T follicular helper cell (primary cell): ENCODE data around the gene ZFYVE27.

Experiments
- DNase-seq: peaks from one replicate; pipeline ENCODE4 v3.0.0-alpha.2; 2020; ENCODE audit warnings: low read depth

Gene ZFYVE27

GRCh38 chr10:97748116-97748515, 11.2 kb downstream of the ZFYVE27 start:
- DNase-seq: no peak

GRCh38 chr10:97752956-97753355, 16.0 kb downstream of the ZFYVE27 start:
- DNase-seq: no peak

- no peak for DNase-seq
Measured at GRCh38 chr10:97754726-97755125, 17.8 kb downstream of the ZFYVE27 start.

GRCh38 chr10:97755718-97756117, 18.8 kb downstream of the ZFYVE27 start:
- DNase-seq: no peak

GRCh38 chr10:97757471-97757870, 20.5 kb downstream of the ZFYVE27 start:
- no peak for DNase-seq

- peak; percentile 19 for DNase-seq
Measured at GRCh38 chr10:97759158-97759887, 22.4 kb downstream of the ZFYVE27 start.

- DNase-seq: no peak
Measured at GRCh38 chr10:97759946-97760345, 23.0 kb downstream of the ZFYVE27 start.

GRCh38 chr10:97760461-97761257, 23.7 kb downstream of the ZFYVE27 start:
- DNase-seq: no peak

- DNase-seq: no peak
Measured at GRCh38 chr10:97761331-97761865, 24.5 kb downstream of the ZFYVE27 start.

- no peak for DNase-seq
Measured at GRCh38 chr10:97762056-97762455, 25.1 kb downstream of the ZFYVE27 start.

- DNase-seq: no peak
Measured at GRCh38 chr10:97762816-97763215, 25.9 kb downstream of the ZFYVE27 start.

- DNase-seq: no peak
Measured at GRCh38 chr10:97763411-97763810, 26.5 kb downstream of the ZFYVE27 start.

GRCh38 chr10:97763947-97764346, 27.0 kb downstream of the ZFYVE27 start:
- DNase-seq: no peak

GRCh38 chr10:97764519-97764931, 27.6 kb downstream of the ZFYVE27 start:
- DNase-seq: no peak

- DNase-seq: no peak
Measured at GRCh38 chr10:97765201-97765600, 28.3 kb downstream of the ZFYVE27 start.

- no peak for DNase-seq
Measured at GRCh38 chr10:97766106-97766810, 29.3 kb downstream of the ZFYVE27 start.

GRCh38 chr10:97766996-97767924, 30.3 kb downstream of the ZFYVE27 start:
- DNase-seq: no peak

- DNase-seq: no peak
Measured at GRCh38 chr10:97768322-97769315, 31.7 kb downstream of the ZFYVE27 start.

- no peak for DNase-seq
Measured at GRCh38 chr10:97770255-97770654, 33.3 kb downstream of the ZFYVE27 start.
